Non-pigmented ciliary epithelial cell (primary cell): ENCODE measurements around the gene RGS12.

Experiments used
- DNase-seq: peaks from one replicate; pipeline ENCODE4 v3.0.0-alpha.2; 2010; ENCODE audit warnings: low read depth

Gene RGS12

GRCh38 chr4:3292571-3293400 lies at the start of gene RGS12:
TSS of gene RGS12 (plus strand) at chr4:3293021. CDS start at chr4:3316171, 23,150 bp downstream.
- DNase-seq = peak; percentile 53

- no peak for DNase-seq
These were observed 49.6 kb upstream of the RGS12 start for GRCh38 chr4:3243136-3243780.

GRCh38 chr4:3244002-3244401 lies 48.8 kb upstream of the RGS12 start:
- DNase-seq = no peak

GRCh38 chr4:3244747-3245146 lies 48.1 kb upstream of the RGS12 start:
- no peak for DNase-seq

- DNase-seq = no peak
These were observed 47.1 kb upstream of the RGS12 start for GRCh38 chr4:3245676-3246075.

GRCh38 chr4:3246458-3247398 lies 46.1 kb upstream of the RGS12 start:
- DNase-seq = no peak

- DNase-seq = no peak
These were observed 45.2 kb upstream of the RGS12 start for GRCh38 chr4:3247399-3248177.

- DNase-seq = no peak
These were observed 44.7 kb upstream of the RGS12 start for GRCh38 chr4:3248178-3248480.

- no peak for DNase-seq
These were observed 43.8 kb upstream of the RGS12 start, which contains the start of gene MSANTD1 for GRCh38 chr4:3248811-3249661. TSS of gene MSANTD1 (plus strand) at chr4:3249159. CDS start at chr4:3249223, 64 bp downstream.

- no peak for DNase-seq
These were observed 42.9 kb upstream of the RGS12 start for GRCh38 chr4:3249711-3250437.

GRCh38 chr4:3250438-3250955 lies 42.3 kb upstream of the RGS12 start:
- no peak for DNase-seq

GRCh38 chr4:3250956-3251690 lies 41.7 kb upstream of the RGS12 start:
- no peak for DNase-seq

- DNase-seq = no peak
These were observed 40.9 kb upstream of the RGS12 start for GRCh38 chr4:3251691-3252479.

- DNase-seq = no peak
These were observed 40.4 kb upstream of the RGS12 start for GRCh38 chr4:3252480-3252828.

- no peak for DNase-seq
These were observed 39.8 kb upstream of the RGS12 start for GRCh38 chr4:3252831-3253641.

- DNase-seq = no peak
These were observed 39.0 kb upstream of the RGS12 start for GRCh38 chr4:3253808-3254207.

GRCh38 chr4:3254302-3255131 lies 38.3 kb upstream of the RGS12 start:
- DNase-seq = no peak
